EH (cell line): Measurements from ENCODE around the gene UBE2J1.
A peak's percentile ranks its signal among the peaks of the same experiment; 100 is the strongest.
"Not testable (repeated sequence)": the region's sequence is repeated elsewhere in the genome, so short reads cannot be mapped to it uniquely, and the experiment has no call there.

Source experiments
- DNase-seq: peaks from one replicate; pipeline ENCODE4 v3.0.0-alpha.2; 2015; ENCODE audit warnings: low read depth

Gene UBE2J1, protein sequence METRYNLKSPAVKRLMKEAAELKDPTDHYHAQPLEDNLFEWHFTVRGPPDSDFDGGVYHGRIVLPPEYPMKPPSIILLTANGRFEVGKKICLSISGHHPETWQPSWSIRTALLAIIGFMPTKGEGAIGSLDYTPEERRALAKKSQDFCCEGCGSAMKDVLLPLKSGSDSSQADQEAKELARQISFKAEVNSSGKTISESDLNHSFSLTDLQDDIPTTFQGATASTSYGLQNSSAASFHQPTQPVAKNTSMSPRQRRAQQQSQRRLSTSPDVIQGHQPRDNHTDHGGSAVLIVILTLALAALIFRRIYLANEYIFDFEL

DNA sequence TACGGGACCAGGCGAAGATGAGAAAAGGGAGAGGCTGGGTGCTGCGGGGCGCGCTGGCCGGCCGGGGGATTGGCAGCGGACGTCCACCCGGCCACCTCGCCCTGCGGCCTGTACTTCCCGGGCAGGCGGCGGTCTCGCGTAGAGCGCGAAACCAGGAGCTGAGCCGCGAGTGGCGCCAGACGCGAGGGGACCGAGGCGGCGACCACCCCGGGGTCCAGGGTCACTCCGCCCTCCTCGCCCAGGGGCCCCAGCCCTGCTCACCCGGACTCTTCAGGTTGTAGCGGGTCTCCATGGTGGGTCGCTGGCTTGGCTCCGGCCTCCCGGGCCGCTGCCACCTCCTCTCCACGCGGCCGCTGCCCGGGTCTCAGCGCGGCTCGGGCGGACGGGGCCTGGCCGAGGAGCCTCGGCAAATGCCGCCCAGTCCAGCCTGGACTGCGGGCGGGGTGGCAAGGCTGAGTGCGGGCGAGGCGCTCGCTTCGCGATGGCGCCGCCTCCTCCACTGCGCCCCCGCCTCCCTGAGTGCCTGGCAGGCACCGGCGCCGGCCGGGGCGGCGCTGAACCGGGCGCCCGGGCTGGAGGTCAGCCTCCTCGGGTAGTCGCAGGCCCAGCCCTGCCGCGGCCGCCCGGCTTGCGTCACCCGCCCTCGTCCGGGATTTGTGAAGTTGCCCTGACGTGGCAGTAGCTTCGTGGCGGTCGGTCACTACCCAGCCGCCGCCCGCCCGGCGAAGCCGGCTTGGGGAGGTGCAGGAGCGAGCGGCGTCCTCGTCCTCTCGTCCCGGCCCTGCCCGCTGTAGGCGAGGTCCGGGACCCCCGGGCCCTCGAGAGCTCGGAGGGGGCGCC, at the start of gene UBE2J1:
UBE2J1 (minus strand) TSS at position 445 of the 840 bp plus-strand sequence; CDS start at position 292, 153 bp downstream.
- peak; percentile 97 for DNase-seq

DNA sequence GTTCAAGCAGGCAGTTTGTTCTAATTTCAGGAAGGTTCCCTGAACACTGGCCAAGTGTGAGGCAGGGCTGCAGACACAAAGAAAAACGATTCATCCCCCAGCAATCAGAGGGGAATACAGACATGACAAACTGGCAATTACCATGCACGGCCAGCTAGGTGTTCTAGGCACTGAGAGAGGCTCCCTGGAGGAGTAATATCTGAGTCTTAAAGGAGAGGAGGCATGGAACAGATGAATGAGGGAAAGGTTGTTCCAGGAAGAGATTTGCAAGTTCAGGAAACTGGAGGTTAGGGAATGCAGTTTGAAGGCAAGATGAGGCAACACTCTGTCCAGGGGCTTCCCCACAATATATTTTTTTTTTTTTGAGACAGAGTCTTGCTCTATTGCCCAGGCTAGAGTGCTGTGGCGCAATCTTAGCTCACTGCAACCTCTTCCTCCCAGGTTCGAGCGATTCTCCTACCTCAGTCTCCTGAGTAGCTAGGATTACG, 48.4 kb upstream of the UBE2J1 start:
- DNase-seq = no peak

DNA sequence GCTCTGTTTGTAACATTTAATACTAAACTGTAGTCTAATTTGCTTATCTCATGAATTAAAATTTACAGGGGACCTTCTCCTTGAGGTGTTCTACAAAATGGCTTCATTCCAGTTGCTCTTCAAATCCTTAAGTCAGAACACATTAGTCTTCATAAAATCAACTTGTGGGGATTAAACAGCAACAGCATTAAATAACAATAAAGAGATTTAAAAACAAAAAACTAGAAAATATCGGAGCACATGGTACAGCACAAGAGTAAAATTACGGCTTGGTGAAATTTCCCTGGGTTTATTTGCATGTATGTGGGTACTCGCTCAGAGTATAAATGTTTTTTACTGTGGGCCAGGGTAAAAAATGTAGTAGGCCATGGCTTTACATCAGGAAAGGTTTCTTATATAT, 47.5 kb upstream of the UBE2J1 start:
- no peak for DNase-seq

DNA sequence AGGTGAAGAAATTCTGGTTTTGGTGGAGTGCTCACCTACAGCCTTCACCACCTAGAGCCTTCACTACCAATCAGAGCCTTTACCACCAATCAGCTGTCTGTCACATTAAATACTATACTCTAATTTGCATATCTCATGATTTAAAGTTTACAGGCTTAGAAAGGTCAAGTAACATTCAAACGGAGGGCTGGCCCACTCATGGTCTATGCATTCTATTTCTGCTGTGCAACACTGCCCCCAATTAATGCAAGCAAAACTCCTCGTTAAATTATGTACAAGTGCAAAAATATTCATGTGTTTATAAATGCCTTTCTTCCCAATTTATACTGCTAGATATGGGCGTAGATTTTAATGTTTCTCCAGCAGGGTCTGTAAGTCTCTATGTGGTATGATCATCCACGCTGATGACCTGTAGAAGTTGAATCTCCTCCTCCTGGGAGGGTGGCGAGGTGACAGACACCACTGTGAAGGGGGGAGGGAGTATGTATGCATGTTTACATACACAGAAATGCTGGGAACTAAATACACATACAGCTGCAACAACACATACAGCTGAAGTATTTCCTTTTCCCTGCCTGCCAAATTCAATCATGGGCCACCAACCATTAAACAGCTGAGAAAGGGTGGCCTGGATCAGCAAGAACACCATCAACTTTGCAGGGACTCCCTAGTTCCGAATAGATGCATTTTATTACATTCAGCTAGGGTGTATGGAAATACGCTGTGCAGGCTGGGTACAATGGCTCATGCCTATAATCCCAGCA, 46.4 kb upstream of the UBE2J1 start:
- no peak for DNase-seq

DNA sequence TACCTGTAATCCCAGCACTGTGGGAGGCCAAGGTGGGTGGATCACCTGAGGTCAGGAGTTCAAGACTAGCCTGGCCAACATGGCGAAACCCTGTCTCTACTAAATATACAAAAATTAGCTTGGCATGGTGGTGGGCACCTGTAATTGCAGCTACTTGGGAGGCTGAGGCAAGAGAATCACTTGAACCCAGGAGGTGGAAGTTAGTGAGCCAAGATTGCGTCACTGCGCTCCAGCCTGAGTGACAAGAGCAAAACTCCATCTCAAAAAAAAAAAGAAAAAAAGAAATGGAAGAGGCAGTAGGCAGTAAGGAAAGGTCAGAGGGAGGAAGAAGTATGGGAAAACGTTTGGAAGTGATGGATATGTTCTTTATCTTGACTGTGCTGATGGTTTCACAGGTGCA, 45.4 kb upstream of the UBE2J1 start:
- not testable (repeated sequence) for DNase-seq

DNA sequence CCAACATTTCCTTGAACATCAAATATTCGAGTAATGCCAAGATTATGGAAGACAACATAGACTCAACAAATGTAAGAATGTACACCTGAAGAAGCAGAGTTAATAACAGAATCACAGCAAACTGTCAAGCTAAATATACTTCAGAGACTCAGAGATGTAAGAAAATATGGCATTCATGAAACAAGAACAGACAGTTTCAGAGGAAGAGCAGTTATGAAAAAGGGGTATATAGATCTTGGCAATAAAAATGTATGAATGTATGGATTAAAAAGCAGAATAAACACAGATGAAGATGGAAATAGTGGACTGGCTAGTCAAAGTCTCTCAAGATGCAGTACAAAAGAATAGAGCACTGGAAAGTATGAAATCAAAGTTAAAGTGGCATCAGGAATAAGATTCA, 41.1 kb upstream of the UBE2J1 start:
- no peak for DNase-seq

DNA sequence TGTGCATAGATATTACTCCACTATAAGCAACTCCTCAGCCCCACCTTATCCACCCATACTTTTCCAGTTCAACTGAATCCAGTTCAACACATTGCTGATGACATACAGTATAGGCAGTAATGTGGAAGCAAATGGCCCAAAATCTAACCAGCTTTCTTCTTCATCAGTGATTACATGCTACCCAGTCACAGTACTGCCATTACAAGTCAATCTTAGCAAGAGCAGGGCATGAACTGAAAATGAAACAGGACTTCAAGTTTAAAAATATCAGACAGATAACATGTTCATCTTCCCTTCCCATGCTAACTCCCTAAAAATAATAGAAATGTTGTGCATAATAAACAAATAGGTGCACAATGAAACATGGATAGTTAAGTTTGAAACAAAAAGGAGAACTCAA, 40.3 kb upstream of the UBE2J1 start:
- no peak for DNase-seq

DNA sequence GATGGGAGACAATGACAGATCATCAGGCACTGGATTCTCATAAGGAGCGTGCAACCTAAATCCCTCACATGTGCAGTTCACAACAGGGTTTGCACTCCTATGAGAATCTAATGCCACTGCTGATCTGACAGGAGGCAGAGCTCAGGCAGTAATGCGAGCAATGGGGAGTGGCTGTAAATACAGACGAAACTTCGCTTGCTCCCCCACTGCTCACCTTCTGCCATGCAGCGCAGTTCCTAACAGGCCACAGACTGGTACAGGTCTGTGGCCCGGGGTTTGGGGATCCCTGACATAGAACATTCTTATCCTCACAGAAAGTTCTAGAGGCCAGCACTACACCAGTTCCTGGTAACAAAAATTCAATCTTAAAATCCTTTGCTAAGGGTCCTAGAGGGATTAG, 36.3 kb upstream of the UBE2J1 start:
- no peak for DNase-seq

DNA sequence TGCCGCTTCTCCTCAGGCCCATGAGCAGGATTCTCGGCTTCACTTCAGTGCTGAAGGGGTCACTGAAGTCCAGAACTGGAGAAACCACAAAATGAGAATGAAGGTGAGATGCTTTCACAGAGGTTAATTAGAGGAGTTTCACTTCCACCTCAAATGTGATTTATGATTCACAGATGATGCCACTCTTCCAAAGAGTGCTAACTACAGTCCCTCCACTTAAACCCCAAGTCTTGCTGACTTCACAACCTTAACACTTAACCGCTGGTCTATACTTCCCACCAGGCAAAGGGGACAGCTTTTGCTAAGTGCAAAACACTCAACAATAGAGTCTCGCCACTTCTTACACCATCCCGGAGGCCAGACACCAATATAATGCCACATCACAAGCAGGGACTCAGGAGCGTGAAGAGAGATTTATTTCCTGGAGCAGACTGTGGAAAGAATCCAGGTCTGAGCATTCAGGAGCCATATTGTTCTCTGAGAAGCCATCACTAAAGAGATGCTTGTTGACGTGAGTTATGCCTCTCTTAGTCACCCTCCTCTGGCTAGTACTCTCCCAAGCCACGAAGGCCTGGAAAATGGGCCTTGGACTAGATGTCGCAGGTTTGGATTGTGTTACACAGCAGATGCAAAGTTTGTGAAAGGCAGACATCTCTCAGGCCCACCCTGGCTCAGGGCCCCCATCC, 35.1 kb upstream of the UBE2J1 start:
- DNase-seq = no peak

DNA sequence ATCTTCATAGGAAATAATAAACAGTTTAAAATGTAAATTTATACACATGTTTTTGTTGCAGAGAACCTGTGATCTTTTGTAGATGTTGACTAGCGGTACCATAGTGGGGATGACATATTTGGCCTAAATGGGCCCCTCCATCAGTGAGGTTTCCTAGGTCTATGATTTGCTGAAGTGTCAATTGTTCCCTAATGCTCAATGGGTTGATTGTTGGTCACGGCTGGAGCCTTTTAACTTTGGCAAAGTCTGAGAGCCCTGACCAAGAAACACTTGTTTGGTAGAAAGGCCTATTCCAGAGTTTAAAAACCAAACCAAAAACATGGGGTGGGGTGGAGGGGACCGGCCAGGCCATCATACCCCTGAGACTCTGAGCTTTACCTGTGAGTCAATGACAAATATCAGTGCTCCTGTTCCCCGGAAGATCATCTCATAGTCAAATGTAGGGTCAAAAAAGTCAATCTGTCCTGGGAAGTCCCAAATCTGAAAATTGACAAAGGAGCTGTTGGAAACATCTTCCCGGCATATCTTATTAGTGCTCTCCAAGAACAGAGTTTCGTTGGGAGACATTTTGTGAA, 34.5 kb upstream of the UBE2J1 start:
- DNase-seq = no peak

DNA sequence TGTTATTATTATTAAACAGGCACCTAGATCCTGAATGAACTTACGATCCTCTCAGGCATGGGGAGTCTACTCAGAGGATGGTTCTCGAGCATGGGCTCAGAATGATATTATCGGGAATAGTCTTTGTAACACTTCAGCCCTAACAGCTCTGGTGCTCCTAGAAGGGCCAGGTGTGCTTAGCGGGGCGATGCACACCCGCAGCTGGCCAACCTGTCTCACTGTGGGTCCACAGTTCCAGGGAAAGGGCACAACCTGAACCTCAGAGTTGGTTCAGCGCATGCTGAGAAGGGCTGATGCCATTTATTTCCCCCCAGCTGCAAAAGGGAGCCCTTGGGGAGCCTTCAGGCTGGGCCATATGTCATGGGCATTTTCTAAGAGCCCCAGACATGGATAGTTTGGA, 33.3 kb upstream of the UBE2J1 start:
- DNase-seq = no peak

DNA sequence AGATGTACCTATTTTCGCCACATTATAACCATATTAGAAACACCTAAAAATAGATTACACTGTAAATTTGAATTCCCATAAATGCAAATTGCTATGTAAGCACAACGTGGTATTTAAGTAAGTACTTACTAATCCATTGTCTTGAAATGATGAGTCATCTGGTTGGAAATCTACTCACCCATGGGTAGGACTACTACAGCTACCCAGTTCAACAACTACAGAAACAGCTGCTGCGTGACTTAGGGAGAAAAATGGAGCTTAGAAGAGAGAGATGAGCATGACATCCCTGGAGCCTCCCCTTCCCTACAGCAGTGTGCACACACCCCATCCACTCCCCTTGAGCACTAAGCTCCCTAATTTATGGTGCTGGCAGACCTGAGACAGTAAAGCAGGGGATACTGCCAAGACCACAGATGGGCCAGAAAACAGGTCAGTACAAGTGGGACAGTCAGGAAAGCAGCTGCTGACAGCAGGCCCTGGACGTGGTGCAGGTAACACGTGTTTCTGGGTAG, 32.7 kb upstream of the UBE2J1 start:
- peak; percentile 2 for DNase-seq

DNA sequence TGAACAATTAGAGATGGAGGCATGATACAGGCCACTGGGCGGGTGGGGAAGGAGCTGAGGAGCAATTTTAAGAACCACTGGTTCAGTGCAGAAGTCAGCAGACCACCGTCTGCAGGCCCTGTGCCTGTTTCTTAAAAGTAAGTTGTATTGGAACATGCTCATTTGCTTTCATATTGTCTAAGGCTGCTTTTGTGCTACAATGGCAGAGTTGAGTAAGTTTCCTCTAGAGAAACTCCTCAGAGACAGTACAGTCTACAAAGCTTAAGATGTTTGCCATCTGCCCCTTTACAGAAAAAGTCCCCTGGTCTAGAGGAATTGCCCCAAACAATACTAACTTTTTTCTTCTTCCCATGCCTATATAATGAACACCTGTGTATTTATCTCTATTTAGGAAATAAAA, 28.5 kb upstream of the UBE2J1 start:
- DNase-seq = no peak

DNA sequence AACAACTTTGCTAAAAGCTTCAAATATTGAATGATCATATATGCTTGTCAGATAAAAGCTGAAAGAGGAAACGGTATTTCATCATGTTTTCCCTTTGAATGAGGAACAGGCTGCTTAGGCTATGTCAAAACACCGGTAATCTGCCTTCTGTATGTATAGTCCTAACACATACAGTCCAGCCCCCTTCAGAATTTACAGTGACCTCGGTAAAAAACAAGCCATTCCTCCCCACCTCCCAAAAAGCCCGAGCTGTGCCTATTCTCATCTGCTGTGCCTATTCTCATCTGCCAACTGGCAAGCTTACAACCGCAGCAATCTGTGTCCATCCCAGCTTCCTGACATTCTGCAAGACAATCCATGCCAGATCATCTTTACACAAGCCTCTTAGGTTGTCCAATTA, 26.8 kb upstream of the UBE2J1 start:
- no peak for DNase-seq

DNA sequence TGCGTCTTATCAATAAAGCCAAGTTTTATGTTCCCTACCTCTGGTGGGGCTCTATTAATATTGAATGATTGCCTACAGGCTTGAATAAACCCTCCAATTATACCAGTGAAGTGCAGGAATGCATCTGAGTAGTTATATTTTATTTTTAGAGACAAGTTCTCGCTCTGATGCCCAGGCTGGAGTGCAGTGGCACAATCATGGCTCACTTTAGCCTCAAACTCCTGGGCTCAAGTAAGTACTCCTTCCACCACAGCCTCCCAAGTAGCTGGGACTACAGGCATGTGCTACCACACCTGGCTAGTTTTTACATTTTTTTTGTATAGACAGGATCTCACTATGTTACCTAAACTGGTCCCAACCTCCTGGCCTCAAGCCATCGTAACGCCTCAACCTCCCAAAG, 26.1 kb upstream of the UBE2J1 start:
- no peak for DNase-seq

DNA sequence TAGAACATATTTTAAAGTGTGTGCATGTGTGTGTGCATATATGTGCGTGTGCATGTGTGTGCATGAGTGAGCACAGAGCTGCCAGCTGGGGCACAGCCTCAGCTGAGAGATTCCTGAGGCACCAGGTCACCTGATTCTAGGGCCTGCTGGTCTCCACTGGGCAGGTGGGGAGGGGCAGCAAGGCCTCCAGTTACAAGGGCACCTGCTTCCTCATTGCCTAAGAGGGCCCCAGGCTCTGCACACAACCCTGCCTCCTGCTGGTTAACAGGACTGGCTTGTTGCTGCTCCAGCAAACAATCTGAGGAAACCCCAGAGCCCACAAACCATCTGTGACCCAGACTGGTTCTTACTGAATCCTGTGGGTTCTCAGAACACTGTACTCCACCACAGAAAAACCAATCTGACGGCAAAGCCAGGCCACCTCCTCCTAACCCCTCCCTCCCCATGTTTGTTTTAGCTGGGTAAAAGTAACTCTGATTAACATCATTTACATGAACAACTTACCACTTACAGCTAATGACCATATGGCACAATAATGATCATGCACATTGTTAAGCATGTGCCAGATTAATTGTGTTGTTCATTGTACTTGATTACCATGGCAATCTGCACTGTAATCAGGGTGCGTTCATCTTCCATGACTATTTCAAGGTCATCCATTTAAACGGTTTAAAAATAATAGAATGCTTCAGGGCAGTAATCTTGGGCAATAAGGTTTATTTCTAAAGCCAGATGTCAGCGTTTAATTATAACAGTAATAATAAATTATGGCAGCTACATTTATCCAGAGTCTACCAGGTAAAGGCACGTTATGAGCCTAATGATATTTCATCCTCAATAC, 23.1 kb upstream of the UBE2J1 start:
- no peak for DNase-seq

DNA sequence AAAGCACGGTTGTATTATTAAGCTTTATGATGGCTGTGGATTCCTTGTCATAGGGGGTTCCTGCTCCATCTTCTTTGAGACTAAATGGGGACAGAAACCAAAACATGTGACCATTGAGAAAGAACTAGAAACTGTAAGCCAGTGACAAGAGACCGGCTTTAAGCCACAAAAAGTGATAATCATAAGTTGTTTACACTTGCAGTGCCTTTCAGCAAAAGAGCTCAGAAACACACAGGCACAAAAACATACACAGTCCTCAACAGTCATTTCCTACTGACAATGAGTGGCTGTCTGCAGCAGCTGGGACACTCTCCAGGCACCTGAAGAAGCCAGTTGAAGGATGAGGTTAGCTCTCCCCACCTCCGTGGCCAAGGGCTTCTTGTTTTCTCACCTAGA, 20.0 kb upstream of the UBE2J1 start:
- DNase-seq = no peak

DNA sequence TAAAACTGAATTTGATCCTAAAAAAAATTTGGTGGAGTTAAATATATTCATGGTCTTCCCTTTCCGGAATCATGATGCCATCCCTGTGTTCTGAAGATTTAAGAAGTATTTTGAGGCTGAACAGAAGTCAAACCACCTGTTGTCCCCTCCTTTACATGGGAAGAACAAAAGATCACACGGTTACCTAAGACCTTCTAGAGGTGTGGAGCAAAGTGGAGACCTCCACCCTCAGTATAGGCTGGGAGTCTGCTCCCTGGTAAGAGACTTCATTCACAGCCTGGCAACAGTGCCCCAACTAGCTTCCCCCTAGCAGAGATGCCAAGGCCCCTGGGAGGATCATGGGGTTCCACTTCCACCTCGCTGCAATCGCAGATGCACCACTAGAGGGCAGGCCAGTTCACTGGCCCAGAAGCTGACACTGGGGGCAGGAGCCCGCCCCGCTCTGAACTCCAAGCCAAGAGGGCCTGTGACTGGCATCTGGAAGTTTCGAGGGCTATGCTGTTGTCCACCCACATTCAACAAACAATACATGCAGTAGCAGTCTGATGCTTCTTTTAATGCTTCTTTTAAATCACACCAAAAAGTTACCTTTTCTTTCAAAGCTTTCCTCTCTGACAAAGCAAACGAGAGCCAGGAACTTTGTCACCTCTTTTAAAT, 19.5 kb upstream of the UBE2J1 start:
- peak; percentile 60 for DNase-seq

DNA sequence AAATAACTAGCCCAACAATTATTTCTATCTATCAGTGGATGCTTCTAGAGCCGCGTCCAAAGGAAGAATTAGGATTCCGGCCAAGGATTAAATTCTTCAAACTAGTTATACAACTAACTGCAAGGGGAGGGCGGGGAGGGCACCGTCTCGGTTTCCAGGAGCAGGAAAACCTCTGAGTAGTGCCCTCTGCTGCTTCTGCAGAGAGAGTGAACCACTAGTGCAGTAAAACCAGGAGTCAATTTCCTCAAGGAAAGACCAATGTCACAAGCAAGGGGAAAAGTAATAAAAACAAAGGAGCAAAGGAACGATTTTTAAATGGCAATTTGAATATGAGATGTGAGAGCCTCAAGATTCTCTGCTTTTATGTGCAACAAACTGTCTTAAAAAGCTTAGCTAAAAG, 16.5 kb upstream of the UBE2J1 start:
- DNase-seq = peak; percentile 71

DNA sequence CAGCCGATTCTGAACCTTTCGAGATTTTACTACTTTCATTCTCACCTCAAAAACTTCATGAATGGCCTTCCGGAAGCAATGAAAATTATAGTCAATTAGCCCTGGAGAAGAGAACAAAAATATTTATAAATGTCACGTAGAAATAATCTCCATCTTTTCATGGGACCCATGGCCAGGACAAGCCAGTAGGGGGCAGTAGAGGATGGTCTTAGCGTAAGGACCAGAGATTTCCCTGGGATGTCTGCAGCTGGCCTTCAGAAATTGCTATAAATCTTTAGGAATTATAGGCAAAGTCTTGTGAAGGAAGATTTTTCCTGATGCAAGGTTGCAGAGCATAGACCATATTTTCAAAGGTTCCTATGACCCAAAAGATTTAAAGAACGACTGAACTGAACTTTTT, 15.6 kb upstream of the UBE2J1 start:
- DNase-seq = peak; percentile 53
